HL-60 (cell line): ENCODE data around the gene SPATA20.

Experiments
- DNase-seq, 2 experiments: peaks; one replicate each; pipeline ENCODE4 v3.0.0-alpha.2; 2010 to 2020; ENCODE audit warnings: low read depth in 1 of 2, low spot score in 1 of 2
- H3K27ac ChIP-seq: fragments of 250-450 bp; sonication (Bioruptor Pico); replicated peaks from 2 replicates; pipeline ENCODE4 v1.5.1; 2020; ENCODE audit warnings: mild to moderate bottlenecking, moderate library complexity
- H3K27me3 ChIP-seq: fragments of 250-450 bp; sonication (Bioruptor Pico); 2 replicates; pipeline ENCODE4 v1.5.1; 2021; ENCODE audit warnings: mild to moderate bottlenecking, moderate library complexity; ENCODE audit not compliant: insufficient read depth, poor library complexity, severe bottlenecking
- H3K4me3 ChIP-seq: replicated peaks from 2 replicates; pipeline ENCODE4 v1.5.1; 2011; ENCODE audit warnings: mild to moderate bottlenecking, control low read depth, low read length; ENCODE audit not compliant: insufficient read depth
- GABPA ChIP-seq: IDR thresholded peaks from 2 replicates; pipeline ENCODE4 v1.6.1; 2012; ENCODE audit warnings: low read depth
- POLR2AphosphoS5 ChIP-seq: IDR thresholded peaks from 2 replicates; pipeline ENCODE4 v1.6.1; 2012; ENCODE audit warnings: low read depth
- SPI1 ChIP-seq: IDR thresholded peaks from 2 replicates; pipeline ENCODE4 v1.6.1; 2012; ENCODE audit warnings: low read depth, mild to moderate bottlenecking, borderline replicate concordance
- TF ChIP-seq, protein P1 (sequence below): IDR thresholded peaks from one replicate; pipeline ENCODE4 v1.5.1; 2011; ENCODE audit warnings: low read length, control low read depth, inconsistent platforms; ENCODE audit not compliant: insufficient read depth
- TF ChIP-seq, protein P2 (sequence below): IDR thresholded peaks from 2 replicates; pipeline ENCODE4 v1.6.1; 2012; ENCODE audit warnings: low read depth; ENCODE audit not compliant: insufficient replicate concordance

SPATA20 gene

DNA sequence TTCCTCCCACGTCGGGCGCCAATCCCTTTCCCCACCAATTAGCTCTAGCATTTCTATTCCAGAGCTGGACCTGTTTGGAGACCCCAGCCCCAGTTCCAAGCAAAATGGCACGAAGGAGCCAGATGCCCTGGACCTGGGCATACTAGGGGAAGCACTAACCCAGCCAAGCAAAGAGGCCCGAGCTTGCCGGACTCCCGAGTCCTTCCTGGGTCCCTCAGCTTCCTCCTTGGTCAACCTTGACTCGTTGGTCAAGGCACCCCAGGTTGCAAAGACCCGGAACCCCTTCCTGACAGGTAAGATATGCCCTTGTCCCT, 5.6 kb upstream of the SPATA20 start:
- no peak for DNase-seq
- Histone ChIP-seq H3K27ac (no peak overlapping the region), H3K27me3 (peaks cover 3% of the 10 kb centered on the region), H3K4me3 (peak overlapping the region; percentile 60)
- TF ChIP-seq, protein P1, sequence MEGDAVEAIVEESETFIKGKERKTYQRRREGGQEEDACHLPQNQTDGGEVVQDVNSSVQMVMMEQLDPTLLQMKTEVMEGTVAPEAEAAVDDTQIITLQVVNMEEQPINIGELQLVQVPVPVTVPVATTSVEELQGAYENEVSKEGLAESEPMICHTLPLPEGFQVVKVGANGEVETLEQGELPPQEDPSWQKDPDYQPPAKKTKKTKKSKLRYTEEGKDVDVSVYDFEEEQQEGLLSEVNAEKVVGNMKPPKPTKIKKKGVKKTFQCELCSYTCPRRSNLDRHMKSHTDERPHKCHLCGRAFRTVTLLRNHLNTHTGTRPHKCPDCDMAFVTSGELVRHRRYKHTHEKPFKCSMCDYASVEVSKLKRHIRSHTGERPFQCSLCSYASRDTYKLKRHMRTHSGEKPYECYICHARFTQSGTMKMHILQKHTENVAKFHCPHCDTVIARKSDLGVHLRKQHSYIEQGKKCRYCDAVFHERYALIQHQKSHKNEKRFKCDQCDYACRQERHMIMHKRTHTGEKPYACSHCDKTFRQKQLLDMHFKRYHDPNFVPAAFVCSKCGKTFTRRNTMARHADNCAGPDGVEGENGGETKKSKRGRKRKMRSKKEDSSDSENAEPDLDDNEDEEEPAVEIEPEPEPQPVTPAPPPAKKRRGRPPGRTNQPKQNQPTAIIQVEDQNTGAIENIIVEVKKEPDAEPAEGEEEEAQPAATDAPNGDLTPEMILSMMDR = no peak
- TF ChIP-seq, protein P2, sequence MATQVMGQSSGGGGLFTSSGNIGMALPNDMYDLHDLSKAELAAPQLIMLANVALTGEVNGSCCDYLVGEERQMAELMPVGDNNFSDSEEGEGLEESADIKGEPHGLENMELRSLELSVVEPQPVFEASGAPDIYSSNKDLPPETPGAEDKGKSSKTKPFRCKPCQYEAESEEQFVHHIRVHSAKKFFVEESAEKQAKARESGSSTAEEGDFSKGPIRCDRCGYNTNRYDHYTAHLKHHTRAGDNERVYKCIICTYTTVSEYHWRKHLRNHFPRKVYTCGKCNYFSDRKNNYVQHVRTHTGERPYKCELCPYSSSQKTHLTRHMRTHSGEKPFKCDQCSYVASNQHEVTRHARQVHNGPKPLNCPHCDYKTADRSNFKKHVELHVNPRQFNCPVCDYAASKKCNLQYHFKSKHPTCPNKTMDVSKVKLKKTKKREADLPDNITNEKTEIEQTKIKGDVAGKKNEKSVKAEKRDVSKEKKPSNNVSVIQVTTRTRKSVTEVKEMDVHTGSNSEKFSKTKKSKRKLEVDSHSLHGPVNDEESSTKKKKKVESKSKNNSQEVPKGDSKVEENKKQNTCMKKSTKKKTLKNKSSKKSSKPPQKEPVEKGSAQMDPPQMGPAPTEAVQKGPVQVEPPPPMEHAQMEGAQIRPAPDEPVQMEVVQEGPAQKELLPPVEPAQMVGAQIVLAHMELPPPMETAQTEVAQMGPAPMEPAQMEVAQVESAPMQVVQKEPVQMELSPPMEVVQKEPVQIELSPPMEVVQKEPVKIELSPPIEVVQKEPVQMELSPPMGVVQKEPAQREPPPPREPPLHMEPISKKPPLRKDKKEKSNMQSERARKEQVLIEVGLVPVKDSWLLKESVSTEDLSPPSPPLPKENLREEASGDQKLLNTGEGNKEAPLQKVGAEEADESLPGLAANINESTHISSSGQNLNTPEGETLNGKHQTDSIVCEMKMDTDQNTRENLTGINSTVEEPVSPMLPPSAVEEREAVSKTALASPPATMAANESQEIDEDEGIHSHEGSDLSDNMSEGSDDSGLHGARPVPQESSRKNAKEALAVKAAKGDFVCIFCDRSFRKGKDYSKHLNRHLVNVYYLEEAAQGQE = no peak
- TF ChIP-seq POLR2AphosphoS5 = no peak
- TF ChIP-seq SPI1 = no peak
- no peak for TF ChIP-seq GABPA

GRCh38 chr17:50541716-50542688, 5.0 kb upstream of the SPATA20 start:
- Histone ChIP-seq H3K4me3 (peak overlapping the region; percentile 60), H3K27ac (no peak overlapping the region), H3K27me3 (peaks cover 3% of the 10 kb centered on the region)
- TF ChIP-seq, protein P1 = peak; percentile 23
- TF ChIP-seq, protein P2 = no peak
- no peak for TF ChIP-seq POLR2AphosphoS5
- peak; percentile 65 to 66 for DNase-seq

- no peak for DNase-seq
- H3K4me3 ChIP-seq = no peak overlapping the region
- H3K27me3 ChIP-seq = peaks cover 3% of the 10 kb centered on the region
- TF ChIP-seq GABPA (no peak), POLR2AphosphoS5 (no peak), SPI1 (no peak)
- TF ChIP-seq, protein P1 = no peak
- TF ChIP-seq, protein P2 = no peak
- H3K27ac ChIP-seq = no peak overlapping the region
Measured at GRCh38 chr17:50542795-50543774, 3.9 kb upstream of the SPATA20 start.
